OCI-LY7 (cell line): ENCODE data around the gene SLC35C1. TPM values are rescaled to one million over a fixed set of nuclear protein-coding genes. Genes with fewer than 3 reads are reported as not detected.

Experiments
- BruUV-seq: library from RNA; stranded (reverse); fragments of 400-500 nt; replicated peaks from 2 replicates; lab custom pipeline; 2021; lab: Mats Ljungman, UMichigan
- CTCF ChIA-PET: fragments of 300-600 bp; sonication (Branson Sonifier 250); formaldehyde crosslinking; loops from one replicate; lab custom pipeline; 2022; ENCODE audit warnings: antibody characterized with exemption; ENCODE audit not compliant: unreplicated experiment; lab: Charles Lee
- POLR2A ChIA-PET: fragments of 300-600 bp; sonication (Branson Sonifier 250); formaldehyde crosslinking; loops from one replicate; lab custom pipeline; 2022; ENCODE audit warnings: antibody characterized with exemption; lab: Charles Lee
- DNase-seq: peaks from one replicate; pipeline ENCODE4 v3.0.0-alpha.2; 2015; ENCODE audit warnings: low spot score
- H2AFZ ChIP-seq: fragments of 200-600 bp; sonication (generic), shearing (Covaris generic); 2 replicates; pipeline ENCODE4 v1.6.1; 2014; ENCODE audit warnings: mild to moderate bottlenecking, antibody characterized with exemption, low read length, moderate library complexity
- H3K27ac ChIP-seq: fragments of 200-600 bp; sonication (generic); 2 replicates; pipeline ENCODE4 v1.5.1; 2014; ENCODE audit warnings: mixed run types, low read depth, mild to moderate bottlenecking, moderate library complexity, low read length, inconsistent platforms; ENCODE audit not compliant: poor library complexity, severe bottlenecking
- H3K36me3 ChIP-seq: fragments of 200-600 bp; sonication (generic); 2 replicates; pipeline ENCODE4 v1.6.1; 2014; ENCODE audit warnings: mild to moderate bottlenecking, antibody characterized with exemption, low read length, moderate library complexity, mixed read lengths; ENCODE audit not compliant: insufficient read depth
- H3K4me1 ChIP-seq: fragments of 200-600 bp; sonication (generic); 2 replicates; pipeline ENCODE4 v1.5.1; 2014; ENCODE audit warnings: mild to moderate bottlenecking, low read length; ENCODE audit not compliant: insufficient read depth, poor library complexity, severe bottlenecking
- H3K4me2 ChIP-seq: fragments of 200-600 bp; sonication (generic); 2 replicates; pipeline ENCODE4 v1.6.1; 2014; ENCODE audit warnings: mild to moderate bottlenecking, low read length
- H3K4me3 ChIP-seq: fragments of 200-600 bp; sonication (generic); 2 replicates; pipeline ENCODE4 v1.5.1; 2014; ENCODE audit warnings: mild to moderate bottlenecking, low read depth, low read length; ENCODE audit not compliant: poor library complexity, severe bottlenecking
- H3K79me2 ChIP-seq: fragments of 200-600 bp; sonication (generic); 2 replicates; pipeline ENCODE4 v1.6.1; 2016; ENCODE audit warnings: low read depth, mild to moderate bottlenecking, low read length, moderate library complexity, mixed read lengths; ENCODE audit not compliant: insufficient read depth
- H3K9me2 ChIP-seq: fragments of 200-600 bp; sonication (generic); 2 replicates; pipeline ENCODE4 v1.6.1; 2016; ENCODE audit warnings: mild to moderate bottlenecking, low read length, mixed read lengths; ENCODE audit not compliant: insufficient read depth
- H3K9me3 ChIP-seq: fragments of 200-600 bp; sonication (generic); 2 replicates; pipeline ENCODE4 v1.6.1; 2014; ENCODE audit warnings: mild to moderate bottlenecking, mixed run types, low read length, mixed read lengths
- H4K20me1 ChIP-seq: fragments of 200-600 bp; sonication (generic); 2 replicates; pipeline ENCODE4 v1.6.1; 2014; ENCODE audit warnings: mild to moderate bottlenecking, antibody characterized with exemption, low read length, moderate library complexity, mixed read lengths; ENCODE audit not compliant: insufficient read depth
- EZH2phosphoT487 ChIP-seq: fragments of 200-600 bp; sonication (generic); IDR thresholded peaks from 2 replicates; pipeline ENCODE4 v1.6.1; 2018; ENCODE audit warnings: low read depth, borderline replicate concordance, mild to moderate bottlenecking, mixed run types, antibody characterized with exemption, low read length, moderate library complexity, mixed read lengths
- intact Hi-C: fragments of 100-400 bp; cut with micrococcal nuclease; formaldehyde crosslinking; loops from one replicate; pipeline ENCODE4 v1.10.0; 2022; ENCODE audit not compliant: unreplicated experiment
- total RNA-seq, 2 experiments: library from RNA; depleted of rRNA in 1 of 2; stranded (reverse); fragments of >200 nt in 1 of 2; shearing (Covaris generic) in 1 of 2; gene quantifications; 2 replicates each; pipeline ENCODE4 v1.2.3, GENCODE V29; 2014 to 2022
- TF ChIP-seq, protein P1 (sequence below): fragments of 200-600 bp; sonication (generic); conservative IDR thresholded peaks from 2 replicates; pipeline ENCODE4 v1.5.1; 2014; ENCODE audit warnings: mild to moderate bottlenecking, antibody characterized with exemption, low read length, moderate library complexity, mixed read lengths

SLC35C1 gene
- total RNA-seq, 2 experiments from 2014 or later: 3.3 to 9.2 TPM

DNA sequence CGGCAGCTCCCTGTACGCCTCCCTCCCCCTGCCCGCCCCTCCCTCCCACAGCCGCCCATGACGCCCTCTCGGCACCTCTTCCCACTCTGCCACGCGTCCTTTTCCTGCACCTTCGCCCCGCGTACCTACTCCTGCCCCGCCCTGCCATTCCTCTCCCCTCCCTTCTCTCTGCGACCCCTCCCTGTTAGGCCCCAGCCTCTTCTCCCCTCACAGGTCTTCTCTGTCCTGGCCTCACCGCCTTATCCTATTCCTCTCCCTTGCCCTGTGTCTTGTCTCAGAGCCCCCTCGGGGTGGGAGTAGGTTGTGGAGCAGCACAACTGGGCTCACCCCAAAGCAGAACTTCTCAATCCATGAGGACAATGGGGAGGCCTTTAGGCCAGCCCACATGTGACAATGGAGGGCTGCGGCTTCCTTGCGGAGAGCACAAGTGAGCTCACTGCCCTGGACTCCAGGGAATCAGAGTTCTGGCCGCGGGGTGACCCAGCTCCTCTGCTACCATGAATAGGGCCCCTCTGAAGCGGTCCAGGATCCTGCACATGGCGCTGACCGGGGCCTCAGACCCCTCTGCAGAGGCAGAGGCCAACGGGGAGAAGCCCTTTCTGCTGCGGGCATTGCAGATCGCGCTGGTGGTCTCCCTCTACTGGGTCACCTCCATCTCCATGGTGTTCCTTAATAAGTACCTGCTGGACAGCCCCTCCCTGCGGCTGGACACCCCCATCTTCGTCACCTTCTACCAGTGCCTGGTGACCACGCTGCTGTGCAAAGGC, 539 bp downstream of the SLC35C1 start:
- peaks cover 27% of the 10 kb centered on the region for H3K4me1 ChIP-seq
- no peaks in the 10 kb centered on the region for H3K9me3 ChIP-seq
- peak overlapping the region; percentile 79 for H3K4me3 ChIP-seq
- H3K36me3 ChIP-seq: no peaks in the 10 kb centered on the region
- DNase-seq: no peak
- intact Hi-C loops: loop anchor here (2.0 kb wide), 1 partner anchor 41 kb away; the partner anchor contains the start of gene CRY2
- POLR2A ChIA-PET: interaction anchor here (0.5 to 2.0 kb wide), 4 partner anchors 11 to 1859 kb away, joined by 3 to 4 read pairs (median 4); no protein-coding TSS in a partner anchor
- TF ChIP-seq EZH2phosphoT487: no peak
- TF ChIP-seq, protein P1, sequence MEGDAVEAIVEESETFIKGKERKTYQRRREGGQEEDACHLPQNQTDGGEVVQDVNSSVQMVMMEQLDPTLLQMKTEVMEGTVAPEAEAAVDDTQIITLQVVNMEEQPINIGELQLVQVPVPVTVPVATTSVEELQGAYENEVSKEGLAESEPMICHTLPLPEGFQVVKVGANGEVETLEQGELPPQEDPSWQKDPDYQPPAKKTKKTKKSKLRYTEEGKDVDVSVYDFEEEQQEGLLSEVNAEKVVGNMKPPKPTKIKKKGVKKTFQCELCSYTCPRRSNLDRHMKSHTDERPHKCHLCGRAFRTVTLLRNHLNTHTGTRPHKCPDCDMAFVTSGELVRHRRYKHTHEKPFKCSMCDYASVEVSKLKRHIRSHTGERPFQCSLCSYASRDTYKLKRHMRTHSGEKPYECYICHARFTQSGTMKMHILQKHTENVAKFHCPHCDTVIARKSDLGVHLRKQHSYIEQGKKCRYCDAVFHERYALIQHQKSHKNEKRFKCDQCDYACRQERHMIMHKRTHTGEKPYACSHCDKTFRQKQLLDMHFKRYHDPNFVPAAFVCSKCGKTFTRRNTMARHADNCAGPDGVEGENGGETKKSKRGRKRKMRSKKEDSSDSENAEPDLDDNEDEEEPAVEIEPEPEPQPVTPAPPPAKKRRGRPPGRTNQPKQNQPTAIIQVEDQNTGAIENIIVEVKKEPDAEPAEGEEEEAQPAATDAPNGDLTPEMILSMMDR: no peak
- H3K79me2 ChIP-seq: no peaks in the 10 kb centered on the region
- no peaks in the 10 kb centered on the region for H4K20me1 ChIP-seq
- H3K4me2 ChIP-seq: peak overlapping the region; percentile 99
- no TSS peak for BruUV-seq
- no peak overlapping the region for H2AFZ ChIP-seq
- no peaks in the 10 kb centered on the region for H3K9me2 ChIP-seq
- CTCF ChIA-PET: interaction anchor here (0.6 kb wide), 1 partner anchor 186 kb away, joined by 3 read pairs; no protein-coding TSS in a partner anchor
- no peak overlapping the region for H3K27ac ChIP-seq

- intact Hi-C loops: no loop called here
- Histone ChIP-seq H3K9me3 (no peaks in the 10 kb centered on the region), H3K4me1 (peaks cover 27% of the 10 kb centered on the region), H4K20me1 (no peaks in the 10 kb centered on the region), H2AFZ (no peak overlapping the region), H3K9me2 (no peaks in the 10 kb centered on the region), H3K79me2 (no peaks in the 10 kb centered on the region), H3K36me3 (no peaks in the 10 kb centered on the region), H3K4me2 (peak overlapping the region; percentile 99), H3K27ac (no peak overlapping the region), H3K4me3 (peak overlapping the region; percentile 79)
- no peak for DNase-seq
- BruUV-seq: TSS peak; percentile 70
- ChIA-PET CTCF (no interaction called here), POLR2A (interaction anchor here (1.0 to 2.0 kb wide), 5 partner anchors 8 to 40 kb away, joined by 3 to 4 read pairs (median 3); no protein-coding TSS in a partner anchor)
- TF ChIP-seq, protein P1: no peak
- TF ChIP-seq EZH2phosphoT487: no peak
Measured at GRCh38 chr11:45806072-45806933, 1.4 kb downstream of the SLC35C1 start.
